DOHH2 (cell line): ENCODE data around the gene SMIM30.

ENCODE experiments used
- EZH2phosphoT487 ChIP-seq: fragments of 200-600 bp; sonication (generic); IDR thresholded peaks from 2 replicates; pipeline ENCODE4 v1.6.1; 2017; ENCODE audit warnings: borderline replicate concordance, mild to moderate bottlenecking, antibody characterized with exemption, low read length, moderate library complexity, mixed read lengths
- TF ChIP-seq, protein P1 (sequence below): fragments of 200-600 bp; sonication (generic); IDR thresholded peaks from one replicate; pipeline ENCODE4 v1.5.1; 2014; ENCODE audit warnings: antibody characterized with exemption, mild to moderate bottlenecking, low read depth, low read length; ENCODE audit not compliant: poor library complexity, severe bottlenecking

DNA sequence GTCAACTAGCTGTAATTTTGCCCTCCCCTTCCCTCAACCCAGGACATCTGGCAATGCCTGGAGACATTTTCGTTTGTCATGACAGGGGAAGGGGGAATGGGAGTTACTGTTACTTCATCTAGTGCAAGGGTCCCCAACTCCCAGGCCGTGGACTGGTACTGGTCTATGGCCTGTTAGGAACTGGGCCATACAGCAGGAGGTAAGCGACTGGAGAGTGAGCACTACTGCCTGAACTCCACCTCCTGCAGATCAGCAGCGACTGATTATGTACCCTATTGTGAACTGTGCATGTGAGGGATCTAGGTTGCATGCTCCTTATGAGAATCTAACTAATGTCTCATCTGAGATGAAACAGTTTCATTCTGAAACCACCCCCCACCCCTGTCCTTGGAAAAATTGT, 22.6 kb upstream of the SMIM30 start:
- TF ChIP-seq, protein P1, sequence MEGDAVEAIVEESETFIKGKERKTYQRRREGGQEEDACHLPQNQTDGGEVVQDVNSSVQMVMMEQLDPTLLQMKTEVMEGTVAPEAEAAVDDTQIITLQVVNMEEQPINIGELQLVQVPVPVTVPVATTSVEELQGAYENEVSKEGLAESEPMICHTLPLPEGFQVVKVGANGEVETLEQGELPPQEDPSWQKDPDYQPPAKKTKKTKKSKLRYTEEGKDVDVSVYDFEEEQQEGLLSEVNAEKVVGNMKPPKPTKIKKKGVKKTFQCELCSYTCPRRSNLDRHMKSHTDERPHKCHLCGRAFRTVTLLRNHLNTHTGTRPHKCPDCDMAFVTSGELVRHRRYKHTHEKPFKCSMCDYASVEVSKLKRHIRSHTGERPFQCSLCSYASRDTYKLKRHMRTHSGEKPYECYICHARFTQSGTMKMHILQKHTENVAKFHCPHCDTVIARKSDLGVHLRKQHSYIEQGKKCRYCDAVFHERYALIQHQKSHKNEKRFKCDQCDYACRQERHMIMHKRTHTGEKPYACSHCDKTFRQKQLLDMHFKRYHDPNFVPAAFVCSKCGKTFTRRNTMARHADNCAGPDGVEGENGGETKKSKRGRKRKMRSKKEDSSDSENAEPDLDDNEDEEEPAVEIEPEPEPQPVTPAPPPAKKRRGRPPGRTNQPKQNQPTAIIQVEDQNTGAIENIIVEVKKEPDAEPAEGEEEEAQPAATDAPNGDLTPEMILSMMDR, result no peak
- no peak for TF ChIP-seq EZH2phosphoT487
